Osteoblast (primary cell): ENCODE measurements around the gene CPED1. TPM values are rescaled to one million over a fixed set of nuclear protein-coding genes. Genes with fewer than 3 reads are reported as not detected.

Experiments
- DNase-seq: peaks from one replicate; pipeline ENCODE4 v3.0.0; 2011; ENCODE audit warnings: low spot score, mixed read lengths; ENCODE audit not compliant: insufficient read length; ENCODE audit errors: missing footprints
- H2AFZ ChIP-seq: 2 replicates; pipeline ENCODE4 v1.6.0; 2011; ENCODE audit warnings: mild to moderate bottlenecking, low read length
- H3K27ac ChIP-seq: 2 replicates; pipeline ENCODE4 v1.5.1; 2011; ENCODE audit warnings: mild to moderate bottlenecking, low read depth, low read length, moderate library complexity
- H3K27me3 ChIP-seq: 2 replicates; pipeline ENCODE4 v1.6.0; 2012; ENCODE audit warnings: mild to moderate bottlenecking, control low read depth, inconsistent platforms, low read length, moderate library complexity; ENCODE audit not compliant: insufficient read depth
- H3K36me3 ChIP-seq: 2 replicates; pipeline ENCODE4 v1.5.1; 2011; ENCODE audit warnings: mild to moderate bottlenecking, low read length, control low read depth, moderate library complexity; ENCODE audit not compliant: insufficient read depth
- H3K4me1 ChIP-seq: 2 replicates; pipeline ENCODE4 v1.5.1; 2011; ENCODE audit warnings: mild to moderate bottlenecking, low read length, control low read depth, moderate library complexity; ENCODE audit not compliant: insufficient read depth
- H3K4me2 ChIP-seq: 2 replicates; pipeline ENCODE4 v1.6.0; 2011; ENCODE audit warnings: mild to moderate bottlenecking, low read length; ENCODE audit not compliant: insufficient read depth
- H3K4me3 ChIP-seq: fragments of 200-600 bp; sonication (generic); 3 replicates; pipeline ENCODE4 v1.5.1; 2012; ENCODE audit warnings: mild to moderate bottlenecking, low read length, inconsistent platforms; ENCODE audit not compliant: insufficient read depth
- H3K79me2 ChIP-seq: 2 replicates; pipeline ENCODE4 v1.6.0; 2012; ENCODE audit warnings: mild to moderate bottlenecking, low read length, control low read depth, inconsistent platforms; ENCODE audit not compliant: insufficient read depth
- H3K9me3 ChIP-seq: 2 replicates; pipeline ENCODE4 v1.5.1; 2011; ENCODE audit warnings: low read depth, low read length, control low read depth
- H4K20me1 ChIP-seq: 2 replicates; pipeline ENCODE4 v1.6.0; 2012; ENCODE audit warnings: mild to moderate bottlenecking, low read length, control low read depth; ENCODE audit not compliant: insufficient read depth
- CTCF ChIP-seq: IDR thresholded peaks from 2 replicates; pipeline ENCODE4 v1.5.1; 2011; ENCODE audit warnings: mild to moderate bottlenecking, low read depth, low read length, moderate library complexity; ENCODE audit errors: extremely low read depth
- total RNA-seq: library from RNA; depleted of rRNA; stranded (reverse); fragments of >200 nt; gene quantifications from 2 replicates; pipeline ENCODE4 v1.2.3, GENCODE V29; 2012

CPED1 gene
- total RNA-seq, 1 donor = 30.8 TPM

DNA sequence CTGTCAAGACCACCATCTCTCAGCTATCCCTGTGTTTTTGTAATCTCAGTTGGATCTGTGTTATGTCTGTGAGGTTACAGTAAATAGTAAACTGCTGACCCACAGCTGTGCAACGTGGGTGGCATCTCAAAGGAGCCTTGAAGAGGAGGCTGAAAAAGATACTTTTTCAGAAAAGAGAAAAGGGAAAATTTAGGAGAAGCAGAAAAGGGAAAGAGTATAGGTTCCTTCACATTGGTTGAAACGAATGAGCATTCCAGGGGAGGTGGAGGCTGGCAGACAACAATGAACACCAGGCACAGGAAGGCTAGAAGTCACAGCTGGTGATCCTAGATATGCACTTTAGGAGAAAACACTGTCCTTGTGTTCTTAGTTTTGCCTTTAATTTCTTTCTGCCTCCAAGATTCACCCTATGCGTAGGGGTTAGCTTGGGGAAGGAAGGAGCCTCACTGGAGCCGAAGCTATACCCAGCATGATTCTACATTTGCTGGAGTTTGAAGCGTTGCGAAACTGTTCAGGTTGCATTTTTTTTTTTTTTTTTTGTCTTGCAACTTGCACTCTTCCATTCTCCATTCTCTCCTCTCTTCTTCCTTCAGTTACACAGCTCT is 18.3 kb downstream of the CPED1 start:
- no peak overlapping the region for H2AFZ ChIP-seq
- no peaks in the 10 kb centered on the region for H3K27me3 ChIP-seq
- H3K36me3 ChIP-seq = no peaks in the 10 kb centered on the region
- no peaks in the 10 kb centered on the region for H4K20me1 ChIP-seq
- peaks cover 29% of the 10 kb centered on the region for H3K4me1 ChIP-seq
- H3K9me3 ChIP-seq = no peaks in the 10 kb centered on the region
- TF ChIP-seq CTCF = no peak
- no peak overlapping the region for H3K27ac ChIP-seq
- peak overlapping the region; percentile 28 for H3K4me2 ChIP-seq
- H3K79me2 ChIP-seq = peaks cover 49% of the 10 kb centered on the region
- H3K4me3 ChIP-seq = no peak overlapping the region
- no peak for DNase-seq

GRCh38 chr7:121008816-121009215 is 20.3 kb downstream of the CPED1 start:
- no peak for DNase-seq
- Histone ChIP-seq H3K4me3 (no peak overlapping the region), H2AFZ (no peak overlapping the region), H3K4me1 (peaks cover 11% of the 10 kb centered on the region), H3K9me3 (no peaks in the 10 kb centered on the region), H4K20me1 (no peaks in the 10 kb centered on the region), H3K79me2 (peaks cover 48% of the 10 kb centered on the region), H3K27me3 (no peaks in the 10 kb centered on the region), H3K27ac (no peak overlapping the region), H3K4me2 (no peak overlapping the region), H3K36me3 (no peaks in the 10 kb centered on the region)
- TF ChIP-seq CTCF = no peak

GRCh38 chr7:121011401-121011800 is 22.9 kb downstream of the CPED1 start:
- no peak for DNase-seq
- no peaks in the 10 kb centered on the region for H3K9me3 ChIP-seq
- no peaks in the 10 kb centered on the region for H3K27me3 ChIP-seq
- peaks cover 8% of the 10 kb centered on the region for H3K4me1 ChIP-seq
- H3K36me3 ChIP-seq = no peaks in the 10 kb centered on the region
- no peaks in the 10 kb centered on the region for H4K20me1 ChIP-seq
- H2AFZ ChIP-seq = no peak overlapping the region
- TF ChIP-seq CTCF = no peak
- no peak overlapping the region for H3K4me2 ChIP-seq
- no peak overlapping the region for H3K4me3 ChIP-seq
- H3K27ac ChIP-seq = no peak overlapping the region
- H3K79me2 ChIP-seq = peaks cover 31% of the 10 kb centered on the region

DNA sequence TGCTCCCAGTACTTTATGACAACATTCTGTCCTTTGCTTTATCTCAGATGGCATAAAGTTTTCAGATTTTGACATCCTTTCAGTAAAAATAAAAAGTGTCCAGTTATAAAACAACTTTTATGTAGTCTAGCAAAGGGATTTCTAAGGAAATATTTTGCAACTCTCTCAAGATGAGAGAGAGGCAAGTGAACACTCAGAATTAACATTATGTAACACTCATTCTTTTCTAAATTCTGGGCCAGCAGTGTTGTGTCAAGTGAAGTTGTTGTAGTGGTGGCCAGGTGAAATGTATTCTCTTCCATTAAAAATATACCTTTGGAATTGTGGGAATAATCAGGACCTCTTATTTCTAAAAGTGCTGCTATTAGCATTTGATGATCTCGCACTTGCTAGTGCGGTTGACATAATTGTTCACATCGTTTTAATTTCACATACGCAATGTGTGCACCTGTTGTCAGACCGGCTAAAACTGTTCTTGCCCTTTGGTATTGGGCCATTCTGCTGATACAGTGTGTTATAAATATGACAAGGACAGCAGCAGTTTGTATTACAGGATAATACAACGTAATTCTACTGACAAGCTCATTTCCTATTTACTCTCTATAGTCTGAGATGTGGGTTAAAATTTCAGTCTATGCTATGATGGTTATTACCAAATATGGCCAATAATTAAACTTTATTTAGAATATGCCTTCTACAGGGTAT is 23.8 kb downstream of the CPED1 start:
- no peaks in the 10 kb centered on the region for H3K36me3 ChIP-seq
- H4K20me1 ChIP-seq = no peaks in the 10 kb centered on the region
- no peak overlapping the region for H3K4me3 ChIP-seq
- H2AFZ ChIP-seq = no peak overlapping the region
- H3K9me3 ChIP-seq = no peaks in the 10 kb centered on the region
- H3K79me2 ChIP-seq = peaks cover 22% of the 10 kb centered on the region
- no peak for TF ChIP-seq CTCF
- H3K4me1 ChIP-seq = peaks cover 11% of the 10 kb centered on the region
- no peak overlapping the region for H3K27ac ChIP-seq
- no peak overlapping the region for H3K4me2 ChIP-seq
- no peaks in the 10 kb centered on the region for H3K27me3 ChIP-seq
- no peak for DNase-seq
